HEK293T (cell line): Measurements from ENCODE around the gene TRAF2.

ENCODE experiments used
- CTCF ChIA-PET: fragments of 350-600 bp; formaldehyde crosslinking; extraction: SDS; loops from one replicate; lab custom pipeline; 2021; ENCODE audit warnings: antibody characterized with exemption, inconsistent platforms; lab: Yijun Ruan, JAX
- POLR2A ChIA-PET: fragments of 350-600 bp; formaldehyde crosslinking; extraction: SDS; loops from one replicate; lab custom pipeline; 2020; ENCODE audit warnings: antibody characterized with exemption, inconsistent platforms; lab: Yijun Ruan, JAX
- DNase-seq: peaks from one replicate; pipeline ENCODE4 v3.0.0; 2012; ENCODE audit warnings: mixed read lengths; ENCODE audit errors: extremely low spot score
- ARNT ChIP-seq: fragments of 450-650 bp; IDR thresholded peaks from 2 replicates; pipeline ENCODE4 v1.6.1; 2017; ENCODE audit warnings: mild to moderate bottlenecking
- BHLHE40 ChIP-seq: fragments of 450-650 bp; IDR thresholded peaks from 2 replicates; pipeline ENCODE4 v1.6.1; 2016; ENCODE audit warnings: mild to moderate bottlenecking, moderate library complexity, borderline replicate concordance
- CTBP1 ChIP-seq: fragments of 450-650 bp; IDR thresholded peaks from 2 replicates; pipeline ENCODE4 v1.6.1; 2016; ENCODE audit warnings: borderline replicate concordance
- ELF4 ChIP-seq: fragments of 450-650 bp; IDR thresholded peaks from 2 replicates; pipeline ENCODE4 v1.6.1; 2017; ENCODE audit warnings: antibody characterized with exemption
- FOXA1 ChIP-seq: fragments of 450-650 bp; IDR thresholded peaks from 2 replicates; pipeline ENCODE4 v1.6.1; 2016; ENCODE audit warnings: mild to moderate bottlenecking
- FOXK2 ChIP-seq: fragments of 450-650 bp; IDR thresholded peaks from 2 replicates; pipeline ENCODE4 v1.6.1; 2016; ENCODE audit warnings: mild to moderate bottlenecking
- FOXM1 ChIP-seq: fragments of 450-650 bp; IDR thresholded peaks from 2 replicates; pipeline ENCODE4 v1.6.1; 2017; ENCODE audit warnings: mild to moderate bottlenecking, borderline replicate concordance
- HDGF ChIP-seq: fragments of 450-650 bp; IDR thresholded peaks from 2 replicates; pipeline ENCODE4 v1.6.1; 2017; ENCODE audit warnings: antibody characterized with exemption, borderline replicate concordance
- L3MBTL2 ChIP-seq: fragments of 450-650 bp; conservative IDR thresholded peaks from 2 replicates; pipeline ENCODE4 v1.6.1; 2016; ENCODE audit warnings: mild to moderate bottlenecking
- LEF1 ChIP-seq: fragments of 450-650 bp; IDR thresholded peaks from 2 replicates; pipeline ENCODE4 v1.6.1; 2017; ENCODE audit warnings: mild to moderate bottlenecking, borderline replicate concordance
- NFRKB ChIP-seq: fragments of 450-650 bp; IDR thresholded peaks from 2 replicates; pipeline ENCODE4 v1.6.1; 2016; ENCODE audit warnings: mild to moderate bottlenecking, moderate library complexity
- PKNOX1 ChIP-seq: fragments of 450-650 bp; IDR thresholded peaks from 2 replicates; pipeline ENCODE4 v1.6.1; 2016
- SP1 ChIP-seq: fragments of 450-650 bp; IDR thresholded peaks from 2 replicates; pipeline ENCODE4 v1.6.1; 2017
- SUZ12 ChIP-seq: fragments of 450-650 bp; IDR thresholded peaks from 2 replicates; pipeline ENCODE4 v1.6.1; 2016; ENCODE audit warnings: mild to moderate bottlenecking
- TARDBP ChIP-seq: fragments of 450-650 bp; IDR thresholded peaks from 2 replicates; pipeline ENCODE4 v1.6.1; 2016
- ZNF384 ChIP-seq: fragments of 450-650 bp; IDR thresholded peaks from 2 replicates; pipeline ENCODE4 v1.6.1; 2016

Gene TRAF2

GRCh38 chr9:136968333-136969127 lies 82.2 kb downstream of the TRAF2 start:
- DNase-seq, result no peak
- POLR2A ChIA-PET, result interaction anchor here (0.8 kb wide), 1 partner anchor 24 kb away, joined by 3 read pairs; the partner anchor contains the start of gene PAXX
- CTCF ChIA-PET, result no interaction called here
- no peak for TF ChIP-seq L3MBTL2
- TF ChIP-seq TARDBP, result no peak

- TF ChIP-seq NFRKB (no peak), LEF1 (no peak), FOXM1 (no peak), ELF4 (no peak), L3MBTL2 (no peak), FOXA1 (no peak), HDGF (no peak), SP1 (no peak), BHLHE40 (no peak), PKNOX1 (no peak), CTBP1 (no peak), FOXK2 (no peak), ARNT (no peak), TARDBP (no peak), SUZ12 (no peak), ZNF384 (no peak)
- no peak for DNase-seq
- ChIA-PET CTCF (no interaction called here), POLR2A (interaction anchor here (0.8 to 1.6 kb wide), 2 partner anchors 18 to 23 kb away, joined by 3 read pairs; partner anchors contain the start of gene PAXX)
Measured at GRCh38 chr9:136969150-136969549, 82.8 kb downstream of the TRAF2 start.

GRCh38 chr9:136969774-136970173 lies 83.5 kb downstream of the TRAF2 start:
- ChIA-PET POLR2A (interaction anchor here (1.6 kb wide), 1 partner anchor 19 kb away, joined by 3 read pairs; no protein-coding TSS in a partner anchor), CTCF (interaction anchor here (2.1 kb wide), 1 partner anchor 59 kb away, joined by 6 read pairs; no protein-coding TSS in a partner anchor)
- DNase-seq, result no peak
- TF ChIP-seq FOXM1 (no peak), SUZ12 (no peak), ELF4 (no peak), ZNF384 (no peak), FOXK2 (no peak), CTBP1 (no peak), ARNT (no peak), PKNOX1 (no peak), SP1 (no peak), TARDBP (no peak), NFRKB (no peak), LEF1 (no peak), HDGF (no peak), BHLHE40 (no peak), FOXA1 (no peak), L3MBTL2 (no peak)

GRCh38 chr9:136970361-136970760 lies 84.0 kb downstream of the TRAF2 start:
- DNase-seq, result no peak
- ChIA-PET CTCF (interaction anchor here (2.1 kb wide), 1 partner anchor 59 kb away, joined by 6 read pairs; no protein-coding TSS in a partner anchor), POLR2A (interaction anchor here (1.6 kb wide), 1 partner anchor 19 kb away, joined by 3 read pairs; no protein-coding TSS in a partner anchor)
- no peak for TF ChIP-seq ZNF384
- no peak for TF ChIP-seq SUZ12
- no peak for TF ChIP-seq FOXA1
- no peak for TF ChIP-seq TARDBP
- TF ChIP-seq SP1, result no peak
- no peak for TF ChIP-seq ELF4

- TF ChIP-seq CTBP1 (no peak), TARDBP (no peak), FOXM1 (no peak), NFRKB (no peak), SUZ12 (no peak), ELF4 (no peak), PKNOX1 (no peak), FOXK2 (no peak), L3MBTL2 (no peak), SP1 (no peak), FOXA1 (no peak), LEF1 (no peak), ARNT (no peak), BHLHE40 (no peak), ZNF384 (no peak), HDGF (no peak)
- ChIA-PET CTCF (no interaction called here), POLR2A (no interaction called here)
- no peak for DNase-seq
Measured at GRCh38 chr9:136971746-136972145, 85.4 kb downstream of the TRAF2 start.

- ChIA-PET POLR2A (no interaction called here), CTCF (no interaction called here)
- no peak for DNase-seq
- TF ChIP-seq HDGF (no peak), SP1 (no peak), LEF1 (no peak), PKNOX1 (no peak)
Measured at GRCh38 chr9:136972335-136972734, 86.0 kb downstream of the TRAF2 start.
